Peyer's patch (tissue), 4 donors: Measurements from ENCODE around the gene ZCCHC13.

ENCODE experiments used
- POLR2A ChIP-seq, 2 donors: fragments of 450-650 bp; IDR thresholded peaks; one replicate each; pipeline ENCODE4 v1.5.1; 2017; ENCODE audit warnings: antibody characterized with exemption in 2 of 2, mild to moderate bottlenecking in 2 of 2, moderate library complexity in 2 of 2
- TF ChIP-seq, protein P1 (sequence below), 6 experiments: fragments of 450-650 bp in 4 of 6; fragments of 200-600 bp in 2 of 6; sonication (generic) in 1 of 6; IDR thresholded peaks; one replicate each; pipeline ENCODE4 v1.5.1; 2017 to 2019; ENCODE audit warnings: antibody characterized with exemption in 6 of 6, mild to moderate bottlenecking in 3 of 6, moderate library complexity in 1 of 6

DNA sequence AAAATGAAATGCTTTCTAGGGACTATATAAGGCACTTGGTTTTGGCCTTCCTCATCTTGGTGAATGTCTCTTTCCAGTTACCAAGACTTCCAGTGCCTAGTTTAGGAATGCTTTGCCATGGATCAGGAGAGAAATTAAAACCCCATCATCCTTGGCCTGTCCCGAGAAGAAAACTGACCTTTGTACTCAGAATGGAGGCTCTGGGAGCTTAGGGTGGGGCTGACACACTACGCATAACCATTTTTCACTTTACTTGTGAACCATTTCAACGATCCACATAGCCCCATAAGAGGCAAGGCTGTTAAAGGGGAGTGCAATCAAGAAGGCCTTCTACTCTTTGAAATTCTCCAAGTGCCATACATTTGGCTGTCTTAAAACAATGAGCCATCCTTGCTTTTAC, 26.7 kb upstream of the ZCCHC13 start:
- TF ChIP-seq, protein P1, sequence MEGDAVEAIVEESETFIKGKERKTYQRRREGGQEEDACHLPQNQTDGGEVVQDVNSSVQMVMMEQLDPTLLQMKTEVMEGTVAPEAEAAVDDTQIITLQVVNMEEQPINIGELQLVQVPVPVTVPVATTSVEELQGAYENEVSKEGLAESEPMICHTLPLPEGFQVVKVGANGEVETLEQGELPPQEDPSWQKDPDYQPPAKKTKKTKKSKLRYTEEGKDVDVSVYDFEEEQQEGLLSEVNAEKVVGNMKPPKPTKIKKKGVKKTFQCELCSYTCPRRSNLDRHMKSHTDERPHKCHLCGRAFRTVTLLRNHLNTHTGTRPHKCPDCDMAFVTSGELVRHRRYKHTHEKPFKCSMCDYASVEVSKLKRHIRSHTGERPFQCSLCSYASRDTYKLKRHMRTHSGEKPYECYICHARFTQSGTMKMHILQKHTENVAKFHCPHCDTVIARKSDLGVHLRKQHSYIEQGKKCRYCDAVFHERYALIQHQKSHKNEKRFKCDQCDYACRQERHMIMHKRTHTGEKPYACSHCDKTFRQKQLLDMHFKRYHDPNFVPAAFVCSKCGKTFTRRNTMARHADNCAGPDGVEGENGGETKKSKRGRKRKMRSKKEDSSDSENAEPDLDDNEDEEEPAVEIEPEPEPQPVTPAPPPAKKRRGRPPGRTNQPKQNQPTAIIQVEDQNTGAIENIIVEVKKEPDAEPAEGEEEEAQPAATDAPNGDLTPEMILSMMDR (IDR thresholded peaks at IDR 0.05), result no peak
- TF ChIP-seq POLR2A (IDR thresholded peaks at IDR 0.05), result no peak
